Skin of body (tissue), 2 donors: ENCODE measurements around the gene TEX29. TPM values are rescaled to one million over a fixed set of nuclear protein-coding genes. Genes with fewer than 3 reads are reported as not detected.

Source experiments
- DNase-seq: peaks from one replicate; lab custom pipeline; 2025; lab: John Stamatoyannopoulos, UW
- total RNA-seq: library from RNA; depleted of rRNA; stranded (reverse); fragments of >200 nt; gene quantifications from one replicate; pipeline ENCODE4 v1.2.3, GENCODE V29; 2014

The TEX29 gene
- 0.49 TPM for total RNA-seq

DNA sequence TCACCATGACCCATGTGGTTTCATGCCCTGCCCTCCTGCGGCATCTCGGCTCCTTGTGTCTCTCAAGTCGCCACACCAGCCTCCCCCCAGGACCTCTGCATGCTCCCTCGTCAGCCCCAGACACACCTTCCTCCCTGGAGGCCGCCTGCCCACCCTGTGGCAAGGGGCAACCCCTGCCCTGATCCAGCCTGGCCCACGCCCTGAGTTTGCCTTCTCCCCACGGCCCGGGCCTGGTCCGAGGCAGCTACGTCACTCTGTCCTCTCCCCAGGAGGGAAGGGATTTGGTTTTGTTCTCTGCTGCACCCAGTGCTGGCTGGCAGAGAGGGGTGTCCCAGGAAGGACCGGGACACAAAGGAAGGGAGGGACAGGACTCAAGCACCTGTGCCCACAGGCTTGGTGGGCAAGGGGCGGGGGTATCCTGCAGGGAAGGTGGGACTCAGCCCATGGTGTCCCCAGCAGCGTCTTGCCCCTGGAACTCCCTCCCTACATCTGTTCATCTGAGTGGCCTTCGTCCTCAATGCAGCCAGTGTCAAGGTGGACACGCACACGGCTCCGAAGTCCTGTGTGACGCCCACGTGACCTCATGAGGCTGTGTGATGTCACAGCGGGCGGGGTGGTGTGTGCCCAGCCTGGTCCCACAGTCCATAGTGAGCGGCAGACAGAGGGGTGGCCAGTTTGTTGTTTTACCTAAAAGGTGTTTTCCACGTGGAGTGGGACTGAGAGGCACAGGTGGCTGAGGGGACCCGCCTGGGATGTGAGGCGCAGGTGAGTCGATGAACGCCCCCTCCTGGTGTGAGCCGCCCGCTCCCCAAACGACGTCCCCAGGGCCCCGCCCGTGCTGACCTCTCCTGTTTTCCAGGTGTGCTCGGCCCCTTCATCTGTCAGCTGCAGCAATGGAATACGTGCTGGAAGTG lies at the start of gene TEX29:
TEX29 (plus strand) TSS at position 645 of the 914 bp plus-strand sequence; CDS start at position 894, 249 bp downstream.
- DNase-seq, result no peak

DNA sequence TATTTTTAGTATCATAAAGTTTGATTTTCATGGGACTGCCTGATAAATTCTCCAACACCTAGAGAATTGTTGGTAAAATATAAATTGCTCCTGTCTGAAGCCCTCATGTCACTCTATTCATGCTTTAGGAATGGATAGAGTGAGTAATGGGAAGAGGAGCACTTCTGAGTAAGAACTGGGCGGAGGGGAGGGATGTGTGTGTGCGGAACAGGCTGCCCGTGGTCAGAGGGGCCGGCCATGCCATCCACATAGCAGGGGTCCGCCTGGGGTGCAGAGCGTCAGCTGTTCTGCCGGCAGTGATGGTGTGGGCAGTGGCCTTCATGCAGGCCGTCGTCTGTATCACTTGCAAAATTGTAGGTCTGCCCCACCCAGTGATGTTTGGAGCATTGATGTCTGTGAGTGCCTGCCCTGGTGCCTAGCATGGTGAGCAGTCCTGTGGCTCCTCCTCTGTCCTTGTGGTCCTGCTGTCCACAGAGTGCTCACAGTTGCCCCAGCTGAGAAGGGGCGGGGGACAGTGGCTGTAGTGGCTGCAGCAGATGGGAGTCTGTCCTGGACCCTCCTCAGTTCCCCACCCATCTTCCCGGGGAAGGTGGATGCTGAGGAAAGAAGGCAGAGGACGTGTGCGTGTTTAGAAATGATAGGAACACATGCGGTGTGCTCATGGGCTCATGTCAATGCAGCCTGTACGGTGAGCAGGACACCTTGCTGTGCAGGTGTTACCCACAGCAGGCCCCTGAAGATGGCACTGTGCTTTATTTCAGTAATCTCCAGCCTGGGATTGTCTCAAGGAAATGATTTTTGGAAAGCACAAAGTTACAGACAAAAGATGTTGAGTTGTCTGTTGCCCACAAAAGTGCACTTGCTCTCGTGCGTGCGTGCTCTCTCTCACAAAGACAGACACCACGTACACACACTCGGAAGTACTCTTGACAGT lies 49.4 kb upstream of the TEX29 start:
- DNase-seq, result no peak

DNA sequence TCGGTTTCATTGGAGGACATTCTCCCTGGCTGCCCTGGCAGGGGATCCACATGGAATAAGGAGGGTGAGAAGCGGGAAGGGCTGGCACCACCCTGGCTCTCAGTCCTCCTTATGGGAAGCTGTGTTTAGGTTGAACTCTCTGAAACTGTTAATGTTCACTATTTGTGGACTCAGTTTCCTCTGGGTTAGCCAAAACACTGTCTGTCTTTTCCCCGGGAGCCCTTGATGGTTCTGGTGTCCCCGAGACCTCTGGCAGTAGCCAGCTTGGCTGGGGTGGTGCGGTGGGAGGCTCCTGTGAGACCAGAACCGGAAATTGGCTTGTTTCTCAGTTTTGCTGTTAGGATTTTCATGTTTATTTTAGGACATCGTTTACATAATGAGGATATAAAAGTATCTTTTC lies 48.3 kb upstream of the TEX29 start:
- DNase-seq, result no peak

DNA sequence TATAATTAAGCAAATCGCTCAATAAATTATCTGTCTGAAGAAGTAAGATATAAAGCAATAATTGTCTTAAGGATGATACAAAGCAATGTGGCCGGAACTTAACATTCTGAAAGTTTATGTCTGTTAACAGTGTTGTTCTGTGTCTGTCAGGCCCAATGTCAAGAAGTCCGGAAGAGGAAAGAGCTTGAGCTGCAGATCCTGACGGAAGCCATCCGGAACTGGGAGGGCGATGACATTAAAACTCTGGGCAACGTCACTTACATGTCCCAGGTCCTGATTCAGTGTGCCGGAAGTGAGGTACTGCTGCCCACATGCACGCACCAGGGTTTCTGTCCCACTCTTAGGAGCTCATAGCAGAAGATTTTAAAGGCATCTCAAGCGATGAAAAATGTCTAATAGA lies 45.1 kb upstream of the TEX29 start:
- no peak for DNase-seq

DNA sequence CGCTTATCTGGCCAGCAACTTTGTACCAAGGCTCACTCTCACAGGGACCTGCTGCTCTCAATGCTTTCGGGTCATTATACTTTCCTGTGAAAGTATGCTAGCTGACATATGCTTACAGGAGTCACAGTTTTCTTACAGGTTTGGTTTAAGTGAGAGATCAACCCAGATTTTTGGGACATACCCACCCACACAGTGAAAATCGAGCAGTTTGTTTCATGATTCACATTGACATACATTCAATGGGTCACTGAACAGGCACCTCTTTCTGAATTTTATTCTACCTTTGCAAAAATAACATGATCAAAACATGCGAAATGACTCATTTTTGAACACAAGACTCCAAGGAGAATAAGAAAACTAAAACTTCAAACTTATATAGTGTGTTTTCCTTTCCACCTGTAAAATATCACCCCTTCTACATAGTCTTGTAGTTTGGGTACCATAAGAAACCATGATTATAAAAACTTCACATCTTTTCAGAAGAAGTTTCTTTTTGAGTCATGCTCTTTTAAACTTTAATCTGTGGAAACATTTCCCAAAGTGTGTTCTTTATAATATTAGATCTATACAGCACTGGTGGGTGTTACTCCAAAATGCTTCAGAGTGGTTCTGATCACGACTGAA lies 44.3 kb upstream of the TEX29 start:
- DNase-seq, result no peak

DNA sequence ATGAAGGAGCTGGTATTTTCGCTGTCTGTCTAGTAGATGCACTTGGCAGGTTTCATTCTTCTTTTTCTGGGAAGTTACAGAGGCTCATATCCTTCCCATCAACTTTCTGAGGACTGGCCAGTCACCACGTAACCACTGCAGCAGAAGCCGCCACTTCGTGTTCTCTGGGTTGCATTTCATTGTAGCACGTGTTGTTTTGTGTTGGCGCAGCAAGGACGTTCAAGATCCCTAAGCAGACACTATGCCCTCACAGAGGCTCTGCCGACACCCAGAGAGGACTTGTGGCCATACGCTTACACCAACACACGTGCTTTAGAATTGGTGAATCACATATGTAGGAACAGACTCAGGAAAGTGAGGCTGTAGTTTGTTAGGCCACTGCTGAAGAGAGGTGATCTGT lies 42.2 kb upstream of the TEX29 start:
- DNase-seq, result no peak

DNA sequence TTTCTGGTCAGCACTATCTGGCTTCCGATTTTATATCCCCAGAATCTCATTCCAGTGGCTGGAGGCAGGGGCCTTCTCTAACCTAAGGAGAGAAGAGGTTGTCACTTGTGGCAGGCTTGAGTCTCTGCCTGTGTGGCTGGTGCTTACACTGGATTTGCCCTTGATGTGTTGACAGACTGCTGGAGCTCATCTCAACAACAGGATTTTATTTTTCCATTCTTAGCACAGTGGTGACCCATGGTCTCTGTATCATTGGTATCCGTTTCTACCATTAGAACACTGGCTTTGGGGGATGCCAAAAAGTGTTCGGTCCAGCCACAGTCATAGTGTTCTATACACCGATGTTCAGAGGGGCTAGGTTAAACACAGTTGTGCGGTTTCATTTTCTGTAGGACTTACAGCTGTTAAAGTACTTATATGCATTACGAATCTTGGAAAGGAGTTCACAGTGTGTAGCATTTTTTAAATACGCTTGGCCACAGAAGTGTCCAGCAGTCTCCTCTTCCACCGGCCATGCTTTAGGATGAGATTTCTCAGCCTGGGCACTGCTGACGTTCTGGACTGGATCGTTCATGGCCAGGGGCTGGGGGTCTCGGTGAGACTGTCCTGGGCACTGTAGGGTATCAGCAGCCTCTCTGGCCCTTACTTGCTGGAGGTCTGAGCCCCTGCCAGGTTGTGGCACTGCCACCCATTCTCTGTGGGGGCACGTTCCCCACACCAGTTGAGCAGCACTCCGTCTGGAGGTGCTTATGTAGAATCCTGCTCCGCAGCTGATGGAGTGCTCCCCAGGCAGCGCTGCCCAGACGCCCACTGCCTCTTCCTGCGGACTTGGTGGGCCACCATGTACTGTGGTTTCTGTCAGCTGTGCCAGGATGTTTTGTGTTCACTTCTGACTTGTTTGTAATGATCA lies 41.4 kb upstream of the TEX29 start:
- no peak for DNase-seq

DNA sequence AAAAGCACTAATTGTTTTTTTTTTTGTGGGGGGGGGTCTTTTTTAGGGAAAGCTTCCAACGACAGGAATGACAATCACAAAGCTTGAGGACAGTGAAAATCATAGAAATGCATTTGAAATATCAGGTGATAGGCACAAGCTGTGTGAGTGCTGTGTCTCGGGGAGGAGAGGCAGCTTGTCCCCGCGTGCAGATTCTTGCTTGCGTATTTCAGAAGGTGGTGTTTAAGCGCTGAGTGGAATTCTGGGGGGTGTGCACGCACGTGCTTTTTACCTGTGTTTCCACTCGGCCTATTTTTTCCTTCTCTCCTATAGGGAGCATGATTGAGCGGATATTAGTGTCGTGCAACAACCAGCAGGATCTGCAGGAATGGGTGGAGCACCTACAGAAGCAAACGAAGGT lies 40.2 kb upstream of the TEX29 start:
- no peak for DNase-seq

DNA sequence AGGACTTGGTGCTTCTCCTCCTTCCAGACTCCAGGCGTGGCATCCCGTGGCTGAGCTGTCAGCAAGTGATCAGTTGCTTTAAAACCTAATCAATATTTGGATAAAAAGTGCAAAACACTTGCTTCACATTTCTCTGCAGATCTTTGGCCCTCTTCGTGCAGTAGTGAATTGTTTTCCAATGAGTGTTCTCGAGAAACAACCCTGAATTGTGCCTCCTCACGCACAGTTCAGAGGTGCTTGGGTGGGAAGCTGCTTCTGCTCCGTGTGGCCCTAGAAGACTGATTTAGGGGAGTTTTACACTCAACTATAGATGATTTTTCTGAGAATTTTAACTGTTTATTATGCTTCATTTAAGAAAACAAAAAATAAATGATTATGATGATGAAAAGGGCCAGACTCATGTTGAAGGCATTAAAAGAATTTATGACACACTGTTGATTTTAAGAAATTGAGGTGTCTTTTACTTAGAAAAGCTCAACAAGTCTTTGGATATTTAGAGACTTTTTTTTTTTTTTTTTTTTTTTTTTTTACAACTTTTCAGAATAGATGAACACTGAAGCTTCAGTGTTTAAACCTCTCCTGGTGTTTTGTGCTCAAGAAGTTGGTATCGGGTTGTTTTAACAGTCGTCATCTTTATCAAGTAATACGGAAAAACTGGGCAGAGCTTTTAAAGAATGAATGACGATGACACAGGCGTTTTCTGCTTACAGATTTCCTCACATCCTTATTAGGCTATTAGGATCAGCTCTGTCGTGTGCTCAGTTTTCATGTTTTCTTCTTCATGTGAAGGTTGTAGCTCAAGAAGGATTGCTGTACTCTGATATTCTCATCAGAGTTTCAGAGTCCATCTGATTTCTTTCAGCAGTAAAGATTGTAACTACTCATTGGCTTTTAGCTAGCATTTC lies 39.5 kb upstream of the TEX29 start:
- DNase-seq, result no peak

DNA sequence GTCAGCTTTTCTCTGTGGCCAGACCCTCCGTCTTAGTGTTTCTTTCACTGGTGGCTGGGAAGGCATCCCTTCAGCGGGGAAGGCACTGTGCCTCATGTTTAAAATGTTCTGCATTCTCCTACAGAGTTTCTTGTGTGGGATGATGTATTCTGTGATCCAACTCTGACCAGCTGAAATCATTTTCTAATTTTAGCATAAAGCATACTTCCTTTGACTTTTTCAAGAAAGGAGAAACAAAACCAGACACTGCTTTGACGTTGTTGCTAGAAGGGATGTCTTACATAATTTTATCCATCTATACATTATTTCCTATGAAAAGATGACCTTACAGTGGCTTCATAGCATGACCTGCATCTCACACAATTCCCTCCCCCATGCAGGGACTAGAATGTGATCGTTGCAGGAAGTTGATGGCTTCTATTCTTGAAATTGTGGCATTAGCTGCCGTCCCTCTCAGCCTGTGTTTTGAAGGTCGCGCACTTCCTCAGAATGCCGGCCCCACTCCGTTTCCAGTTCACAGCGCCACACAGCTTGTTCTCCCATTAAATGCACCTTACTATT lies 38.6 kb upstream of the TEX29 start:
- peak; percentile 47 for DNase-seq

DNA sequence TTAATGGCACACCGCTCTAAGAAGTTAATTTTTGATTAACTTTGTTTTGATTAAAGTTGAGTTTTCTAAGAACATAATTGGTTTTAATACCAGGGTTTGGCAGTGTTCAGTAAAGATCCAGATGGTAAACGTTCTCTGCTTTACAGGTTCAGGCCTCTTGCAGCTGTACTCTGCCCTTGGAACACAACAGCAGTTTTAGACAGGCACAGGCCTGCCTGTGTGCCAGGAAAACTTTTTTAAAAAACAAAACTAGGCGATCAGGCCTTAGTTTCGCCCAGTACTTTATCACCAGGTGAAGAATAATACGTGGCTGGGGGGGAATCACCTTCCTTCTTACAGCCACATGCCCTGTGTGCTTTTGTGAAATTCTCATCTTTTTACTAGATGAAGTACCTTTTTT lies 38.0 kb upstream of the TEX29 start:
- DNase-seq, result no peak

DNA sequence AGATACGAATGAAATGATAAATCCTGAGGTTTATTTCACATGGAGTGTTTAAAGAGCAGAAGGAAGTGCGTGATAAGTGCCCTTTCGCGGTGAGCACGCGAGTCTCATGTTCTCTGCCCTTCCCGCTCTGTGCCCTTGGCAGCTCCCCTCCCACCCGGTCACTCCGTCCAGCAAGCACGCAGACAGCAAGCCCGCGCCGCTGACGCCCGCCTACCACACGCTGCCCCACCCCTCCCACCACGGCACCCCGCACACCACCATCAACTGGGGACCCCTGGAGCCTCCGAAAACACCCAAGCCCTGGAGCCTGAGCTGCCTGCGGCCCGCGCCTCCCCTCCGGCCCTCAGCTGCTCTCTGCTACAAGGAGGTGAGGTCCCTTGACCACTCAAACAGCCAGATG lies 37.4 kb upstream of the TEX29 start:
- no peak for DNase-seq

DNA sequence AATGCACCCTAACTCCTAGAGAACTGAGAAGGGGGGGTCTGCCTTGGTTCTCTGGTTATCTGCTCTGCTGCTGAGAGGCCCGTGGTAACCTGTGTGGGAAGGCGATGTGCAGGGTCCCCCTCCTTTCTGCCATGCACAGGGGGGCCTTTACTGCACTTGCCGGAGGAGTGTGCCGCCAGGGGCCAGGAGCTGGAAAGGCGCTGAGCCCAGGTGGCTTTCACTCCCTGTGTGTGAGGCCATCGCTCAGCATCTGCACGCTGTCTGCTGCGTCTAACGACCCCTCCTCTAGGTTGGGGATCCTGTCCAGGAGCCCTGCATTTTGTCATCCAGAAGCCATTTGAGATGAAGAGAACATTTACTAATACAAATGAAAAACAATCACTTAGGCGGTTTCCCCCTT lies 37.0 kb upstream of the TEX29 start:
- DNase-seq, result no peak

DNA sequence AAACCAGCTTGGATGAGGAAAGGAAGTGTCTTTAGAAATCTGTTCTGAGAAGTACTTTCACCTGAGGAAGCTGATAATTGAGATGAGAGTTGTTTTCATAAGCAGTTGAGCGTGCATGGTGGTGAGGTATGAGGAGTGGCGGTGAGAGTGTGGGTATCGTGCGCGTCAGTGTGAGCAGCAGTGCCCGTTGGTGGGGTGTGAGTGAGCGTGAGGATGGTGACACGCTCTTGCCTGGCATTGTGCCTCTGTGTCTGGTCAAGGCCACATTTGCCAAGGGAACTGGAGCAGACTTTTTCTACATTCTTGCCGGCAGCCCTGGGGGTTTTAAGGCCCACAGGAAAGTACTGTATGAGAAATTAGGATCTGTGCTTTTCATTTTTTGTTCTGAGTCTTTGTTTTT lies 36.5 kb upstream of the TEX29 start:
- no peak for DNase-seq

DNA sequence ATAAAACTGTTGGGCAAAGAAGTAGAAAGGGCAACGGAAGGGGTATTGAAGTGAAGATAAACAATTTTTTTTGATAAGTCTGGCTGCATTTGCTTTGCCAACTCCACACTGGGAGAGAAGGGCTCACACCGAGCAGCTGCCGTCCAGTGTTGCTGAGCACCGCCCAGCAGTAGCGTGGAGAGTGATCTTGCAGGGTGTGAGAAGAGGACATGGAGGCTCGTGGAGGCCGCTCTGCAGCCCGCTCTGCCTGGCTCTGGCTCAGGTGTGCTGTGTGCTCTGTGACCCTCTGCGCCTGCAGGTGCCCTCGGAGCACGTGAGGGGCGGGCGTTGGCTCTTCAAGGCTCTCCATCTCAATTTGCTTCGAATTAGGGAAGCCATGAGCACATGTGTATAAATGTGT lies 35.9 kb upstream of the TEX29 start:
- DNase-seq, result no peak

DNA sequence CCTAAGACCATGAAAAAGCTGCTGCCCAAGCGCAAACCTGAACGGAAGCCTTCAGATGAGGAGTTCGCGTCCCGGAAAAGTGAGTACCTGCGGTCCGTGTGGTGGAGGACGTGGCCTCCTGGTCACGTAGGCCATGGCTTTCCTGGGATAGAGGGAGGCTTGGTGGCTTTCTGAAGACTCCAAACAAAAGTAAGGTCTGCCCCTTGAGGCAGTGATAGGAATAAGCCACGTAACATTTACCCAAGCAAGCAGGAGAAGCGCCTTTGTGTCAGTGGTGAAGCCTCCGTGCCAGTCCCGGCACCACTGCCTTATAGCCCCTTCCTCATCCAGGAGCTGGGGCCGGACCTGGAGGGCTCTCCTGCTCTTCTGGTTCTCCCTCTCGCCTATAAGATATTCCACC lies 34.3 kb upstream of the TEX29 start:
- DNase-seq, result no peak

DNA sequence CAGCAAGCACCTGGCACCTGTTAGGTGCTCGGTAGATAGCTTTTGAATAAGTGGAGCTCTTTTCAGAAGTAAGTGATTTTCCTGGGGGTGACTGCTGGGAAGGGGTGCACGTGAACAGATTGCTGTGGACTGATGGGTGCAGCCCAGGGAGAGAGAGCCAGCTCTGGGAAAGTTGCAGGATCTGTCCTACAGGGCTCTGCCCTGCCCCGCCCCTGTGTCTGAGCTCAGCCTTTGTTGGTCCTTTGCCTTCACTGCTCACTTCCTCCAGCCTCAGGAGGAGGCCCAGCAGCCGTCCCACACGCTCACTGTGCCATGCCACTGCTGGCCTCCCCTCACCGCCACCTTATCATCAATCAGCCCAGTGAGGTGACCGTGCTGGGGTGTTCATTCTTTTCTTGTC lies 33.7 kb upstream of the TEX29 start:
- no peak for DNase-seq

DNA sequence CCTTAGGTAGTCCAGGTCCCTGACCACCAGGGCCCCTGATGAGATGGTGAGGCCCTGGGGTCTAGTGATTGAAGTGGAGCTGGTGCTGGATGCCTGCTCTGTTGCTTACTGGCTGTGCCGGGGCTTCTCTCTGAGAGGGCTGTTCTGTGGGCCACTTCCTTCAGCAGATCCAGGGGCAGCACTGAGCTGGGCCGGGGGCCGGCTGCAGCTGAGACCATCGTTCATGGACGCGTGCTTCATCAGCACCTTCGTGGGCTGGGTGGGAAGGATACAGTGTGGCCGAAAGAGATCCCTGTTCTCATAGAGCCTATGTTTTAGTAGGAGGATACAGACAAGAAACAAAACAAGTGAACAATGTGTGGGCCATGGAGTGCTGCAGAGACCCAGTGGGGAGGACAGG lies 33.2 kb upstream of the TEX29 start:
- DNase-seq, result no peak

DNA sequence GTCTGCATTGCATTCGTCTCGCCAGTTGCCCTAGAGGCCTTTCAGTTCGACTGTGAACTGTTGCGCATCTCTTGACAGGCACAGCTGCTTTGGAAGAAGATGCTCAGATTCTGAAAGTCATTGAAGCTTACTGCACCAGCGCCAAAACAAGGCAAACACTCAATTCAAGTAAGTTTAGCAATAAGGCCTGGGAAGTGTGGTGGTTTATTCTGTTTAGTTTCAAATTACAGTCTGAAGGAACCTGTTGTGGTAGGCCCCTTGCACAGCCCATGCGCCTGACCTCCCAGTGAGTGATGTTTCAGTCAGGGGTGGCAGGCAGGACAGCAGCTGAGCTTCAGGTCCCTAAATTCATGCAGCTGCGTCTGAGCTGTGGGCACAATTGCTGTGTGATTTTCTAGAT lies 32.2 kb upstream of the TEX29 start:
- no peak for DNase-seq
